H9 (cell line): ENCODE data around the gene SAXO2. TPM values are rescaled to one million over a fixed set of nuclear protein-coding genes. Genes with fewer than 3 reads are reported as not detected.

ENCODE experiments used
- DNase-seq: peaks from one replicate; pipeline ENCODE4 v3.0.0-alpha.2; 2017
- H2AFZ ChIP-seq: one replicate; pipeline ENCODE4 v1.6.1; 2013; ENCODE audit warnings: mild to moderate bottlenecking, low read length, control low read depth, moderate library complexity
- H2AK5ac ChIP-seq: 2 replicates; pipeline ENCODE4 v1.6.1; 2013; ENCODE audit warnings: low read length, control low read depth, mixed read lengths; ENCODE audit not compliant: insufficient read length
- H2BK120ac ChIP-seq: one replicate; pipeline ENCODE4 v1.6.1; 2013; ENCODE audit warnings: low read depth, mild to moderate bottlenecking, low read length, control low read depth, inconsistent platforms; ENCODE audit not compliant: poor library complexity, severe bottlenecking
- H2BK12ac ChIP-seq: 2 replicates; pipeline ENCODE4 v1.6.1; 2013; ENCODE audit warnings: low read length, control low read depth, mixed read lengths, low read depth; ENCODE audit not compliant: insufficient read length
- H2BK15ac ChIP-seq: 2 replicates; pipeline ENCODE4 v1.6.1; 2013; ENCODE audit warnings: low read depth, low read length, control low read depth
- H2BK20ac ChIP-seq: one replicate; pipeline ENCODE4 v1.6.1; 2013; ENCODE audit warnings: low read depth, mild to moderate bottlenecking, low read length, control low read depth, inconsistent platforms; ENCODE audit not compliant: poor library complexity, severe bottlenecking
- H2BK5ac ChIP-seq: 2 replicates; pipeline ENCODE4 v1.6.1; 2013; ENCODE audit warnings: low read length, control low read depth, mixed read lengths; ENCODE audit not compliant: insufficient read length
- H3K14ac ChIP-seq: 2 replicates; pipeline ENCODE4 v1.6.1; 2013; ENCODE audit warnings: low read length, control low read depth; ENCODE audit not compliant: insufficient read depth
- H3K18ac ChIP-seq: 2 replicates; pipeline ENCODE4 v1.6.1; 2013; ENCODE audit warnings: low read depth, mild to moderate bottlenecking, mixed read lengths, low read length, control low read depth; ENCODE audit not compliant: insufficient read length
- H3K23ac ChIP-seq: 2 replicates; pipeline ENCODE4 v1.6.1; 2013; ENCODE audit warnings: low read length, control low read depth, mixed read lengths, low read depth; ENCODE audit not compliant: insufficient read length
- H3K23me2 ChIP-seq: 2 replicates; pipeline ENCODE4 v1.6.1; 2013; ENCODE audit warnings: low read depth, mild to moderate bottlenecking, mixed read lengths, low read length, control low read depth; ENCODE audit not compliant: insufficient read length, poor library complexity, severe bottlenecking
- H3K27ac ChIP-seq: 2 replicates; pipeline ENCODE4 v1.5.1; 2013; ENCODE audit warnings: low read length, control low read depth, mixed read lengths, low read depth; ENCODE audit not compliant: insufficient read length
- H3K27me3 ChIP-seq: 2 replicates; pipeline ENCODE4 v1.6.1; 2013; ENCODE audit warnings: low read length, control low read depth, inconsistent platforms; ENCODE audit not compliant: insufficient read depth
- H3K4ac ChIP-seq: 2 replicates; pipeline ENCODE4 v1.6.1; 2013; ENCODE audit warnings: low read depth, mild to moderate bottlenecking, control low read depth, inconsistent platforms, low read length, moderate library complexity
- H3K4me1 ChIP-seq: 2 replicates; pipeline ENCODE4 v1.6.1; 2013; ENCODE audit warnings: low read length, control low read depth, inconsistent platforms; ENCODE audit not compliant: insufficient read depth
- H3K4me2 ChIP-seq: 2 replicates; pipeline ENCODE4 v1.6.1; 2013; ENCODE audit warnings: low read length, control low read depth, mixed read lengths; ENCODE audit not compliant: insufficient read length, insufficient read depth
- H3K56ac ChIP-seq: 2 replicates; pipeline ENCODE4 v1.6.1; 2013; ENCODE audit warnings: low read depth, mild to moderate bottlenecking, mixed read lengths, low read length, control low read depth; ENCODE audit not compliant: insufficient read length
- H3K79me1 ChIP-seq: 2 replicates; pipeline ENCODE4 v1.6.1; 2013; ENCODE audit warnings: low read depth, mild to moderate bottlenecking, moderate library complexity, low read length, control low read depth, inconsistent platforms; ENCODE audit not compliant: insufficient read depth, poor library complexity, severe bottlenecking
- H3K79me2 ChIP-seq: 2 replicates; pipeline ENCODE4 v1.6.1; 2013; ENCODE audit warnings: low read length, control low read depth, inconsistent platforms; ENCODE audit not compliant: insufficient read depth
- H3K9ac ChIP-seq: 2 replicates; pipeline ENCODE4 v1.6.1; 2013; ENCODE audit warnings: low read length, control low read depth, mixed read lengths; ENCODE audit not compliant: insufficient read length; ENCODE audit errors: extremely low read depth
- H3K9me3 ChIP-seq: one replicate; pipeline ENCODE4 v1.6.1; 2013; ENCODE audit warnings: low read depth, low read length, inconsistent platforms; ENCODE audit not compliant: control insufficient read depth
- H3T11ph ChIP-seq: one replicate; pipeline ENCODE4 v1.6.1; 2013; ENCODE audit warnings: mild to moderate bottlenecking, low read length, control low read depth, inconsistent platforms
- H4K20me1 ChIP-seq: one replicate; pipeline ENCODE4 v1.6.1; 2013; ENCODE audit not compliant: control insufficient read depth, insufficient read length, insufficient read depth
- H4K5ac ChIP-seq: 2 replicates; pipeline ENCODE4 v1.6.1; 2013; ENCODE audit warnings: low read depth, mild to moderate bottlenecking, mixed read lengths, low read length, control low read depth; ENCODE audit not compliant: insufficient read length
- H4K8ac ChIP-seq: replicated peaks from 2 replicates; pipeline ENCODE4 v1.6.1; 2013; ENCODE audit warnings: low read length, control low read depth, mixed read lengths, low read depth; ENCODE audit not compliant: insufficient read length
- H4K91ac ChIP-seq: 2 replicates; pipeline ENCODE4 v1.6.1; 2013; ENCODE audit warnings: low read depth, mild to moderate bottlenecking, moderate library complexity, mixed read lengths, low read length, control low read depth; ENCODE audit not compliant: insufficient read length
- H3K27ac Mint-ChIP-seq, 3 experiments: 2 replicates in 2 of 3; 3 replicates in 1 of 3; pipeline ENCODE4 v1.8.0; 2020 to 2021; ENCODE audit warnings: mixed read lengths in 3 of 3, mild to moderate bottlenecking in 1 of 3, moderate library complexity in 1 of 3
- H3K27me3 Mint-ChIP-seq: 2 replicates; pipeline ENCODE4 v1.8.0; 2021; ENCODE audit warnings: low read depth, mild to moderate bottlenecking, moderate library complexity, mixed read lengths
- H3K36me3 Mint-ChIP-seq, 3 experiments: 2 replicates in 2 of 3; 3 replicates in 1 of 3; pipeline ENCODE4 v1.8.0; 2020 to 2021; ENCODE audit warnings: low read depth in 3 of 3, mixed read lengths in 3 of 3; ENCODE audit not compliant: insufficient read depth in 1 of 3
- H3K4me1 Mint-ChIP-seq, 2 experiments: 2 replicates each; pipeline ENCODE4 v1.8.0; 2020; ENCODE audit warnings: mixed read lengths in 2 of 2
- H3K4me3 Mint-ChIP-seq, 2 experiments: 2 replicates in 1 of 2; 3 replicates in 1 of 2; pipeline ENCODE4 v1.8.0; 2020 to 2021; ENCODE audit warnings: mild to moderate bottlenecking in 2 of 2, mixed read lengths in 2 of 2, moderate library complexity in 1 of 2
- H3K9me3 Mint-ChIP-seq, 2 experiments: 2 replicates in 1 of 2; 3 replicates in 1 of 2; pipeline ENCODE4 v1.8.0; 2020; ENCODE audit warnings: mild to moderate bottlenecking in 2 of 2, mixed read lengths in 2 of 2, moderate library complexity in 1 of 2
- WGBS: extraction: QIAGEN DNeasy Blood & Tissue Kit; methylation state at CpG from one replicate; pipeline ENCODE4 v1.1.7; 2013; ENCODE audit warnings: missing lambda C conversion rate, low lambda C conversion rate, mixed read lengths; ENCODE audit not compliant: insufficient read length; ENCODE audit errors: extremely low coverage; 5-methylcytosine and 5-hydroxymethylcytosine counted together
- total RNA-seq: library from RNA; stranded (reverse); gene quantifications from 2 replicates; pipeline ENCODE4 v1.2.1, GENCODE V29; 2021
- TF ChIP-seq, protein P1 (sequence below): fragments of 200-600 bp; sonication (generic); conservative IDR thresholded peaks from 3 replicates; pipeline ENCODE4 v1.8.0; 2021; ENCODE audit warnings: antibody characterized with exemption, mild to moderate bottlenecking

SAXO2 gene
- total RNA-seq, 1 experiment from 2014 or later, result 3.1 TPM

- Histone ChIP-seq H2BK12ac (no peak overlapping the region), H2AK5ac (no peak overlapping the region), H2BK15ac (no peak overlapping the region), H2BK5ac (no peak overlapping the region), H2BK20ac (no peak overlapping the region), H3K56ac (no peak overlapping the region), H3K14ac (no peak overlapping the region), H4K20me1 (no peaks in the 10 kb centered on the region), H2AFZ (no peak overlapping the region), H3K79me1 (no peaks in the 10 kb centered on the region), H4K8ac (no peak overlapping the region), H3K27ac (no peak overlapping the region), H3K4ac (no peak overlapping the region), H3K9ac (no peak overlapping the region), H3K27me3 (no peaks in the 10 kb centered on the region), H3K4me2 (no peak overlapping the region), H3T11ph (no peak overlapping the region), H3K79me2 (no peaks in the 10 kb centered on the region), H4K91ac (no peak overlapping the region), H2BK120ac (no peak overlapping the region), H3K18ac (no peak overlapping the region), H3K23me2 (no peaks in the 10 kb centered on the region), H3K4me1 (no peaks in the 10 kb centered on the region; the same call in 1 of the 2 replicates), H3K23ac (no peak overlapping the region), H3K9me3 (no peaks in the 10 kb centered on the region), H4K5ac (no peak overlapping the region)
- TF ChIP-seq, protein P1, sequence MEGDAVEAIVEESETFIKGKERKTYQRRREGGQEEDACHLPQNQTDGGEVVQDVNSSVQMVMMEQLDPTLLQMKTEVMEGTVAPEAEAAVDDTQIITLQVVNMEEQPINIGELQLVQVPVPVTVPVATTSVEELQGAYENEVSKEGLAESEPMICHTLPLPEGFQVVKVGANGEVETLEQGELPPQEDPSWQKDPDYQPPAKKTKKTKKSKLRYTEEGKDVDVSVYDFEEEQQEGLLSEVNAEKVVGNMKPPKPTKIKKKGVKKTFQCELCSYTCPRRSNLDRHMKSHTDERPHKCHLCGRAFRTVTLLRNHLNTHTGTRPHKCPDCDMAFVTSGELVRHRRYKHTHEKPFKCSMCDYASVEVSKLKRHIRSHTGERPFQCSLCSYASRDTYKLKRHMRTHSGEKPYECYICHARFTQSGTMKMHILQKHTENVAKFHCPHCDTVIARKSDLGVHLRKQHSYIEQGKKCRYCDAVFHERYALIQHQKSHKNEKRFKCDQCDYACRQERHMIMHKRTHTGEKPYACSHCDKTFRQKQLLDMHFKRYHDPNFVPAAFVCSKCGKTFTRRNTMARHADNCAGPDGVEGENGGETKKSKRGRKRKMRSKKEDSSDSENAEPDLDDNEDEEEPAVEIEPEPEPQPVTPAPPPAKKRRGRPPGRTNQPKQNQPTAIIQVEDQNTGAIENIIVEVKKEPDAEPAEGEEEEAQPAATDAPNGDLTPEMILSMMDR, result no peak
- H3K27ac Mint-ChIP-seq, result no peak overlapping the region; a peak in 1 of 7 replicates
- H3K27me3 Mint-ChIP-seq, result no peaks in the 10 kb centered on the region
- WGBS, result no CpG with 5 or more reads among the region's 5 CpGs
- H3K9me3 Mint-ChIP-seq, result no peaks in the 10 kb centered on the region; a peak in 1 of 5 replicates
- DNase-seq, result no peak
- peaks cover 10 to 13% of the 10 kb centered on the region in 2 experiments for H3K4me1 Mint-ChIP-seq
- H3K4me3 Mint-ChIP-seq, result no peak overlapping the region
- no peaks in the 10 kb centered on the region for H3K36me3 Mint-ChIP-seq
Measured at GRCh38 chr15:82297546-82297945, 34.9 kb downstream of the SAXO2 start.
